Liver (tissue), 3 donors: ENCODE data around the gene SNX32.

Source experiments
- ATF3 ChIP-seq: IDR thresholded peaks from 2 replicates; pipeline ENCODE4 v1.6.1; 2016; ENCODE audit warnings: antibody characterized with exemption
- FOXA2 ChIP-seq: IDR thresholded peaks from 2 replicates; pipeline ENCODE4 v1.6.1; 2016; ENCODE audit warnings: antibody characterized with exemption
- GABPA ChIP-seq, 2 donors: IDR thresholded peaks in 1 of 2; conservative IDR thresholded peaks in 1 of 2; 2 replicates each; pipeline ENCODE4 v1.6.1; 2016; ENCODE audit warnings: antibody characterized with exemption in 2 of 2, mild to moderate bottlenecking in 1 of 2, moderate library complexity in 1 of 2
- HNF4A ChIP-seq, 2 donors: conservative IDR thresholded peaks; 2 replicates each; pipeline ENCODE4 v1.6.1; 2016; ENCODE audit warnings: antibody characterized with exemption in 2 of 2, mild to moderate bottlenecking in 2 of 2
- JUND ChIP-seq, 2 donors: IDR thresholded peaks; 2 replicates each; pipeline ENCODE4 v1.6.1; 2016; ENCODE audit warnings: antibody characterized with exemption in 2 of 2
- MAX ChIP-seq: IDR thresholded peaks from 2 replicates; pipeline ENCODE4 v1.6.1; 2016; ENCODE audit warnings: antibody characterized with exemption
- RAD21 ChIP-seq, 2 donors: IDR thresholded peaks; 2 replicates each; pipeline ENCODE4 v1.6.1; 2016; ENCODE audit warnings: antibody characterized with exemption in 2 of 2, mild to moderate bottlenecking in 2 of 2
- REST ChIP-seq: IDR thresholded peaks from 2 replicates; pipeline ENCODE4 v1.6.1; 2016; ENCODE audit warnings: antibody characterized with exemption, mild to moderate bottlenecking
- SP1 ChIP-seq: IDR thresholded peaks from 2 replicates; pipeline ENCODE4 v1.6.1; 2018; ENCODE audit warnings: antibody characterized with exemption, mild to moderate bottlenecking
- TAF1 ChIP-seq: conservative IDR thresholded peaks from 2 replicates; pipeline ENCODE4 v1.6.1; 2016; ENCODE audit warnings: antibody characterized with exemption, mild to moderate bottlenecking
- YY1 ChIP-seq: IDR thresholded peaks from 2 replicates; pipeline ENCODE4 v1.6.1; 2016; ENCODE audit warnings: antibody characterized with exemption, mild to moderate bottlenecking
- TF ChIP-seq, protein P1 (sequence below): fragments of 150-350 bp; IDR thresholded peaks from 2 replicates; pipeline ENCODE4 v1.5.1; 2017; ENCODE audit warnings: improper control_type of control experiment, low read depth, low read length; ENCODE audit not compliant: missing input control
- TF ChIP-seq, protein P2 (sequence below): IDR thresholded peaks from 2 replicates; pipeline ENCODE4 v1.6.1; 2016; ENCODE audit warnings: antibody characterized with exemption
- donor health status: healthy.
- donor health status: healthy.

DNA sequence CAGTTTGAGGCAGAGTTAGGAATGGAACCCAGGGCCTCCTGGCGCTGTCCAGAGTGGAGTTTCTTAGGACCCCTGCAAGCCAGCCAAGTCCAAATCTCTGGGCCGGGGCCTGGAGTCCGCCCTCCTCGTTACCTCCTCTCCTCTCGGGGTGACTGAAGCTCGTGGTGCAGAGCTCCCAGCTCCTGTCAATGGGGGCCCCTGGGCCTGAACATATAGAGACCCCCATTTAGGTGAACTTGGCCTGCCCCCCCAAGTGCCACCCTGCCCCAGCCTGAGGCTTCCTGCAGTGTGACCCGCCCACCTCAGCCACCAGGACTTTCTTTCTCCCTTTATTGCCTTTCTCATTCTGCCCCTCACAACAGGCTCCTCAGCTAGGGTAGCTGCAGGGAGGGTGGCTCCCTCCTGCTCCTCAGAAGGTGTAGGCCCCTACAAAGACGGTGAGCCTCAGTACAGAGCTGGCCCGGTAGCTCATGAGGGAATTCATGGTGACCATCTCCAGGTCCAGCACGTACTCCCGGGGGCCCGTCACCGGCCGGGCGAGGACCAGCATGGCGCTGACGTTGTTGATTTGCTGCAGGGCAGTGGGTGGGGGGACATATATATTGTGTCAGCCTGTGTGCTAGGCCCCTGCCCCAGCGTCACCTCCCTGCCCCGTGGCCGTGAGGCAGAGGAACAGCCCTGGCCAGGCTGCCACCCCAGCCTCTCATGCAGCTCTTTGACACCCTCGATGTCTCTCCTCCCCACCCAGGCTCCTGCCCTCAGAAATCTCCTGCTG, 32.9 kb downstream of the SNX32 start:
- TF ChIP-seq, protein P1, sequence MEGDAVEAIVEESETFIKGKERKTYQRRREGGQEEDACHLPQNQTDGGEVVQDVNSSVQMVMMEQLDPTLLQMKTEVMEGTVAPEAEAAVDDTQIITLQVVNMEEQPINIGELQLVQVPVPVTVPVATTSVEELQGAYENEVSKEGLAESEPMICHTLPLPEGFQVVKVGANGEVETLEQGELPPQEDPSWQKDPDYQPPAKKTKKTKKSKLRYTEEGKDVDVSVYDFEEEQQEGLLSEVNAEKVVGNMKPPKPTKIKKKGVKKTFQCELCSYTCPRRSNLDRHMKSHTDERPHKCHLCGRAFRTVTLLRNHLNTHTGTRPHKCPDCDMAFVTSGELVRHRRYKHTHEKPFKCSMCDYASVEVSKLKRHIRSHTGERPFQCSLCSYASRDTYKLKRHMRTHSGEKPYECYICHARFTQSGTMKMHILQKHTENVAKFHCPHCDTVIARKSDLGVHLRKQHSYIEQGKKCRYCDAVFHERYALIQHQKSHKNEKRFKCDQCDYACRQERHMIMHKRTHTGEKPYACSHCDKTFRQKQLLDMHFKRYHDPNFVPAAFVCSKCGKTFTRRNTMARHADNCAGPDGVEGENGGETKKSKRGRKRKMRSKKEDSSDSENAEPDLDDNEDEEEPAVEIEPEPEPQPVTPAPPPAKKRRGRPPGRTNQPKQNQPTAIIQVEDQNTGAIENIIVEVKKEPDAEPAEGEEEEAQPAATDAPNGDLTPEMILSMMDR, result no peak
- no peak for TF ChIP-seq REST
- TF ChIP-seq ATF3, result no peak
- no peak for TF ChIP-seq TAF1
- no peak for TF ChIP-seq MAX
- TF ChIP-seq RAD21 (IDR thresholded peaks at IDR 0.05), result no peak
- no peak for TF ChIP-seq GABPA (IDR thresholded peaks at IDR 0.05 in 1 of 2, conservative IDR thresholded peaks at IDR 0.05 in 1 of 2)
- no peak for TF ChIP-seq YY1
- no peak for TF ChIP-seq HNF4A (conservative IDR thresholded peaks at IDR 0.05)
- no peak for TF ChIP-seq JUND (IDR thresholded peaks at IDR 0.05)
- no peak for TF ChIP-seq SP1
- TF ChIP-seq, protein P2, sequence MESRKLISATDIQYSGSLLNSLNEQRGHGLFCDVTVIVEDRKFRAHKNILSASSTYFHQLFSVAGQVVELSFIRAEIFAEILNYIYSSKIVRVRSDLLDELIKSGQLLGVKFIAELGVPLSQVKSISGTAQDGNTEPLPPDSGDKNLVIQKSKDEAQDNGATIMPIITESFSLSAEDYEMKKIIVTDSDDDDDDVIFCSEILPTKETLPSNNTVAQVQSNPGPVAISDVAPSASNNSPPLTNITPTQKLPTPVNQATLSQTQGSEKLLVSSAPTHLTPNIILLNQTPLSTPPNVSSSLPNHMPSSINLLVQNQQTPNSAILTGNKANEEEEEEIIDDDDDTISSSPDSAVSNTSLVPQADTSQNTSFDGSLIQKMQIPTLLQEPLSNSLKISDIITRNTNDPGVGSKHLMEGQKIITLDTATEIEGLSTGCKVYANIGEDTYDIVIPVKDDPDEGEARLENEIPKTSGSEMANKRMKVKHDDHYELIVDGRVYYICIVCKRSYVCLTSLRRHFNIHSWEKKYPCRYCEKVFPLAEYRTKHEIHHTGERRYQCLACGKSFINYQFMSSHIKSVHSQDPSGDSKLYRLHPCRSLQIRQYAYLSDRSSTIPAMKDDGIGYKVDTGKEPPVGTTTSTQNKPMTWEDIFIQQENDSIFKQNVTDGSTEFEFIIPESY, result no peak
- no peak for TF ChIP-seq FOXA2
